GM18505 (cell line): ENCODE data around the gene DNAH8.

Source experiments
- ATAC-seq: cut with Tn5 transposase; IDR thresholded peaks from one replicate; pipeline ENCODE4 v1.9.1; 2021; ENCODE audit not compliant: unreplicated experiment
- POLR2A ChIP-seq: IDR thresholded peaks from 4 replicates; pipeline ENCODE4 v1.6.1; 2011; ENCODE audit warnings: borderline replicate concordance; ENCODE audit not compliant: insufficient read depth, insufficient read length; ENCODE audit errors: extremely low read depth

The DNAH8 gene

GRCh38 chr6:39018103-39018502 lies 303.0 kb downstream of the DNAH8 start:
- ATAC-seq = no peak
- no peak for TF ChIP-seq POLR2A

- ATAC-seq = no peak
- no peak for TF ChIP-seq POLR2A
These were observed 305.0 kb downstream of the DNAH8 start for GRCh38 chr6:39020136-39020535.

GRCh38 chr6:39021041-39021440 lies 305.9 kb downstream of the DNAH8 start:
- no peak for TF ChIP-seq POLR2A
- no peak for ATAC-seq

- no peak for TF ChIP-seq POLR2A
- no peak for ATAC-seq
These were observed 306.7 kb downstream of the DNAH8 start for GRCh38 chr6:39021779-39022178.

- ATAC-seq = no peak
- TF ChIP-seq POLR2A = no peak
These were observed 311.1 kb downstream of the DNAH8 start for GRCh38 chr6:39026175-39026574.

- no peak for ATAC-seq
- TF ChIP-seq POLR2A = no peak
These were observed 314.3 kb downstream of the DNAH8 start for GRCh38 chr6:39029156-39030011.

- no peak for ATAC-seq
These were observed 320.6 kb downstream of the DNAH8 start for GRCh38 chr6:39035681-39036080.

GRCh38 chr6:39037082-39037508 lies 322.0 kb downstream of the DNAH8 start:
- TF ChIP-seq POLR2A = no peak
- ATAC-seq = no peak

More at GRCh38 chr6:39035681-39036080, 320.6 kb downstream of the DNAH8 start:
- TF ChIP-seq POLR2A = no peak

GRCh38 chr6:39037707-39038106 lies 322.6 kb downstream of the DNAH8 start:
- no peak for ATAC-seq

GRCh38 chr6:39040080-39040673 lies 325.1 kb downstream of the DNAH8 start:
- TF ChIP-seq POLR2A = no peak
- ATAC-seq = no peak

More at GRCh38 chr6:39037707-39038106, 322.6 kb downstream of the DNAH8 start:
- no peak for TF ChIP-seq POLR2A

GRCh38 chr6:39041072-39041471 lies 326.0 kb downstream of the DNAH8 start:
- TF ChIP-seq POLR2A = no peak
- ATAC-seq = no peak

- TF ChIP-seq POLR2A = no peak
- no peak for ATAC-seq
These were observed 328.7 kb downstream of the DNAH8 start for GRCh38 chr6:39043776-39044175.

- ATAC-seq = no peak
- TF ChIP-seq POLR2A = no peak
These were observed 329.1 kb downstream of the DNAH8 start for GRCh38 chr6:39044181-39044580.
